Eye (tissue), 1 donor: ENCODE data around the gene OR5AC2.

ENCODE experiments used
- DNase-seq: peaks from one replicate; pipeline ENCODE4 v3.0.0-alpha.2; 2015

OR5AC2 gene, protein sequence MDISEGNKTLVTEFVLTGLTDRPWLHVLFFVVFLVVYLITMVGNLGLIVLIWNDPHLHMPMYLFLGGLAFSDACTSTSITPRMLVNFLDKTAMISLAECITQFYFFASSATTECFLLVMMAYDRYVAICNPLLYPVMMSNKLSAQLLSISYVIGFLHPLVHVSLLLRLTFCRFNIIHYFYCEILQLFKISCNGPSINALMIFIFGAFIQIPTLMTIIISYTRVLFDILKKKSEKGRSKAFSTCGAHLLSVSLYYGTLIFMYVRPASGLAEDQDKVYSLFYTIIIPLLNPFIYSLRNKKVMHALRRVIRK

GRCh38 chr3:98086873-98087272, at the start of gene OR5AC2:
OR5AC2 (plus strand) TSS chr3:98087173; CDS start chr3:98087173, 0 bp downstream.
- DNase-seq, result no peak

GRCh38 chr3:98038286-98038685, 48.7 kb upstream of the OR5AC2 start:
- DNase-seq, result no peak

DNA sequence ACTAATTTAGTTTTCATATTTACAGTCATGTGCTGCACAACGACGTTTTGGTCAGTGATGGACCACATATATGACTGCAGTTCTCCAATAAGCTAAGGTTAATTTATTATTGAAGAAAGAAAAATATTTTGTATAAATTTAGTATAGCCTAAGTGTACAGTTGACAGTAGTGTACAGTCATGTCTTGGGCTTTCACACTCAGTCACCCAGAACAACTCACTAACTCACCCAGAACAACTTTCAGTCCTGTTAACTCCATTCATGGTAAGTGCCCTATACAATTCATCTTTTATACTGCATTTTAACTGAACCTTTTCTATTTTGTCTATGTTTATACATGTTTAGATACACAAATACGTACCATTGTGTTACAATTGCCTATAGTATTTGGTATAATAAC, 48.1 kb upstream of the OR5AC2 start:
- DNase-seq, result no peak

DNA sequence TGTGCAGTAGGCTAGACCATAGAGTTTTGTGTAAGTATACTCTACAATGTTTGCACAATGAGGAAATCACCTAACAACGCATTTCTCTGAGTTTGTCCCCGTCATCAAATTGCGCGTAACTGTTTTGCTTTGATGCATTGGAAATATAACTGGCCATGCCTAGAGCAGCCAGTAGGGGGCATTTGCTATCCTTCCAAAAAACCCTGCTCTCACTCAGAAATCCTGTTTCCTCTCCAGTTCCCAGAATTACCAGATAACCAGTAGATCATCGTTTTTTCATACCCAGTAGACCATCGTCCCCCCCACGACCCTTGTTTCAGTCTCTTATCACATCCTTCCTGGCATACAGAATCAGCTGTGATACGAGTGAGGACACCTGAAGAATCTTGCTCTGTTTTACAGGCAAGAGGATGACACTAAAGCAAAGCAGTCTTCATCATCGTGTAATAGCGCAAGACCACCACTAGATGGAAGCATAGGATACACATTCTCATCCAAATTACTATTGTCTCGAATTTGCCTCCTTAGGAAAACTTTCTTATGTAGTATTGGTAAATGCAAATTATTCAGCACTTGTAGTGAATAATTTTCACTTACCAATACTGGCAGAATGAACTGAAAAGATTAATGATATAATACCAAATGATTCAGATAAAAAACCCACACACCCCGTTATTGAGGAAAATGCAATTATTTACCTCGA, 47.5 kb upstream of the OR5AC2 start:
- DNase-seq, result peak; percentile 96

GRCh38 chr3:98041350-98041749, 45.6 kb upstream of the OR5AC2 start:
- DNase-seq, result no peak

DNA sequence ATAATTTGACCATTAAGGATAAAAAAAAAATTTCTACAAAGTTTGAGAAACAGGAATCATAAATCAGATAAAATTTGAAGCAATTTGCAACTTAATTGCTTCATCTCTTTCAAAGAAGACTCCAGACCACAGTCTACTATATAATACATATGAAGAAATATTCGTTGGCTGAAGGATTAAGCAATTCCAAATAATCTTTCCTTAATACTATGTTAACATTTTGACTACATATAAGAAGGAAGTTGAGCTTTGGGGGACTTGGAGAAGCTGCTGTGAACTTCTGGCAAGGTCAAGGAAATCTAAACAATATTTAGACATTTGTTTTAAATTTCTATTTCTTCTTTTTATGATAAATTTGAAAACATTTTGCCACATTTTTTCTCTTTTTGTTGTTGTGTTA, 38.4 kb upstream of the OR5AC2 start:
- no peak for DNase-seq

- DNase-seq, result no peak
Measured at GRCh38 chr3:98049271-98049670, 37.7 kb upstream of the OR5AC2 start.

GRCh38 chr3:98056035-98056434, 30.9 kb upstream of the OR5AC2 start:
- no peak for DNase-seq

DNA sequence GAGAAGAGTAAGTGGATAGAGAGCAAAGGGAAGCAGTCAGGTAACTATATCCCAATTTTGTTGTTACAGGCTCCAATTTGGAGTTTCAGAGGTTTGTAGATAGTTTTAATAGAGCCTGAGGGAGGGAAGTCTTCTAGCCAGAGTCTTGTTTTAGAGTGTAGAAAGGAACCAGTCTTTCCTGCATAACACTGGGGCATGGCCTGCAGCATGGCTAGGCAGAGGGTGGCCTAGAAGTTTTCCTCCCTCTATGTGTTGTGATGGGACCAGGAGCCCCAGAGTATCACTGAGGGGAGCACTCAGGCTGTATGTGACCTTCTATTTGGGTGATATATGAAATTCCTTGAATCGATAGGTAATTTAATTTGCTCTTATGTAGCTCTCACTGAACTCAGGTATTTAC, 29.3 kb upstream of the OR5AC2 start:
- no peak for DNase-seq

GRCh38 chr3:98058244-98058960, 28.6 kb upstream of the OR5AC2 start:
- no peak for DNase-seq

GRCh38 chr3:98068824-98069223, 18.1 kb upstream of the OR5AC2 start:
- DNase-seq, result no peak

DNA sequence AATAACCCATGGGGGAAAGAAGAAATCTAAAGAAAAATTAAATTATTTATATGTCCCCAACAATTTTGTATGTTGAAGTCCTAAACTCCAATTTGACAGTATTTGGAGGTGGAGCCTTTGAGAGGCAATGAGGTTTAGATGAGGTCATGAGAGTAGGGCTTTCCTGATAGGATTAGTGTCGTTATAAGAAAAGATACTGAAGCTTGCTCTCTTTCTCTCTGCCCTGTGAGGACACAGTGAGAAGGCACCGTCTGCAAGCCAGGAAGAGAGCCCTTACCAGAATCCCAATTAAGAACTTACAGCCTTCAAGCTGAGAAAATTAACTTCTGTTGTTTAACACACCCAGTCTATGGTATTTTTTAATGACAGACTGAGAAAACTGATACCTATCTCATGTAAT, 16.1 kb upstream of the OR5AC2 start:
- DNase-seq, result no peak

DNA sequence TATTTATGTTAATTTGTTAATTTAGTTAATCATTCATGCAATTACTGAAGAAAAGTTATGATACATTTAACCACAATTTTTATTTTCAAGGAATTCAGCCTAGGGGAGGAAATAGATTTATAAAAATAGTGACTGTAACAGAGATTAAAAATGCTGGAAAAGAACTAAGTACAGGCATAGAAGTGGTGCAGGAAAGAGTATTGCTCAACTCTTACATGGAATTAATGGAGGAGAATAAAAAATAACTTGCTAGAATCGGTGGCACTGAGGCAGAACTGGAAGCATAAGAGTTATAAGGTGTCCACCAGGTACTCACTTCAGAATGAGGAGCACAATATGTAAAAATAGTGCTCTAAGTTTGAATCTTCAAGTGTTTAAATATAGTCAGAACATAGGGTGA, 13.5 kb upstream of the OR5AC2 start:
- DNase-seq, result no peak

DNA sequence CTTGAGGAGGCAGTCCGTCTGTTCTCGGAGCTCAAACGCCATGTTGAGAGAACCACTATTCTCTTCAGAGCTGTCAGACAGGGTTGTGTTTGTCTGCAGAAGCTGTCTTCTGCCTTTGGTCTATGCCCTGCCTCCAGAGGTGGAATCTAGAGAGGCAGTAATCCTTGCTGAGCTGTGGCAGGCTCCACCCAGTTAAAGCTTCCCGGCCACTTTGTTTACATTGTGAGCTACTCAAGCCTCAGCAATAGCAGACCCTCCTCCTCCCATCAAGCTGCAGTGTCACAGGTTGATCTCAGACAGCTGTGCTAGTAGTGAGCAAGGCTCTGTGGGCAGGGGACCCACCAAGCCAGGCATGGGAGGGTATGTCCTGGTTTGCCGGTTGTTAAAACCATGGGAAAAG, 8.9 kb downstream of the OR5AC2 start:
- no peak for DNase-seq

- no peak for DNase-seq
Measured at GRCh38 chr3:98099848-98100247, 12.9 kb downstream of the OR5AC2 start.

DNA sequence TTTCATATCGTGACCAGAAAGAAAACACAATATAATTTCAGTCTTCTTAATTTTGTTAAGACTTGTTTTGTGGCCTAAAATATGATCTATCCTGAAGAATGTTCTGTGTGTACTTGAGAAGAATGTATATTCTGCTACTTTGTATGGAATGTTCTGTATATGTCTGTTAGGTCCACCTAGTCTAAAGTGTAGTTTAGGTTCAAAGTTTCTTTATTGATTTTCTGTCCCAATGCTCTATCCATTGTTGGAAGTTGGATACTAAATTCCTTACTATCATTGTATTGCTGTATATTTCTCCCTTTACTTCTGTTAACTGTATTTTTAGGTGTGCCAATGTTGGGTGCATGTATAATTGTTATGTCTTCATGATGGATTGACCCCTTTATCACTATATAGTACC, 21.2 kb downstream of the OR5AC2 start:
- no peak for DNase-seq

GRCh38 chr3:98109807-98110549, 23.0 kb downstream of the OR5AC2 start:
- DNase-seq, result no peak

GRCh38 chr3:98110550-98110908, 23.6 kb downstream of the OR5AC2 start:
- no peak for DNase-seq

DNA sequence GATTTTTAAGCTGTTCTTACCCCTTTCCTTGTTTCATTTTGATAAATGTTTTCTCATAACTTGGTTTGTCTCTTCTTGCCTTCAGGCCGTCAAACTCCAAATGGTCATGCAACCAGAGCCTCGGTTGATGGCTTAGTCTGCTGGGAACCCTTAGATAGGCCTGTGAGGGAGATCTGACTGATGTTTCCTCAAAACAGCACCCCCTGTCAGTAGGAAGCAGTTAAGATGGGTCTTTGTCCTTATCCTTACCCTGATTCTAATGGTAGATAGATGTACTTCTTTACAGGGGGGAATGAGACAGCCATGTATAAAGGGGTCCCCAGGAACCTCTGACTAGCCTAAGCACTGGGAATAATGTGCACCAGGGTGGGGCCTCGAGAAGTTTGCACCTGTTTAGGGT, 27.3 kb downstream of the OR5AC2 start:
- DNase-seq, result no peak

DNA sequence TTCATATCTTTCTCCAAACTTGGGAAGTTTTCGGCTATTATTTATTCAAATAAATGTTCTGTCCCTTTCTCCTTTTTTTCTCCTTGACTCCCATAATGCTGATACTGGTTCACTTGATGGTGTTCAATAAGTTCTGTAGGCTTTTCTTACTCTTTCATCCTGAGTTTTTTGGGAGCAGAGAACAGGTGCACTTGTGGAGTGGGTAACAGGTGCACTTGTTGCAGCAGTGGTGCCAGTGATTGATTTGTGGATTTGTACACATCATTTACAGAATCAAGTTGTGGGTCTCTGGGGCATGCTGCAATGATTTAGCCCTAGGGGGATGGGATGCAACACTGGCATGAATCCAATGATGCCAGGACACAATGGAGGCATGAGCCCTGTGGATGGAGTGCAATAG, 28.7 kb downstream of the OR5AC2 start:
- no peak for DNase-seq

- DNase-seq, result no peak
Measured at GRCh38 chr3:98130421-98130820, 43.4 kb downstream of the OR5AC2 start, which contains the start of gene OR5H1. OR5H1 (plus strand) TSS chr3:98130721; CDS start chr3:98132698, 1,977 bp downstream.

GRCh38 chr3:98136631-98137030, 49.7 kb downstream of the OR5AC2 start:
- peak; percentile 4 for DNase-seq
